WTC11 (cell line): ENCODE data around the gene PYGL. TPM values are rescaled to one million over a fixed set of nuclear protein-coding genes. Genes with fewer than 3 reads are reported as not detected.

ENCODE experiments used
- ATAC-seq: fragments of 200-7000 bp; cut with Tn5 transposase; 2 replicates; pipeline ENCODE4 v1.10.0; 2021; ENCODE audit warnings: mild to moderate bottlenecking, moderate library complexity
- CTCF ChIA-PET: fragments of 300-600 bp; sonication (Branson Sonifier 250); formaldehyde crosslinking; loops from one replicate; lab custom pipeline; 2021; ENCODE audit warnings: antibody characterized with exemption; lab: Charles Lee
- POLR2A ChIA-PET: fragments of 350-600 bp; sonication (Branson Sonifier 250); formaldehyde crosslinking; loops from one replicate; lab custom pipeline; 2021; ENCODE audit warnings: antibody characterized with exemption; lab: Charles Lee
- DNase-seq: peaks from one replicate; pipeline ENCODE4 v3.0.0; 2021; ENCODE audit warnings: low spot score
- H3K27ac Mint-ChIP-seq: 2 replicates; pipeline ENCODE4 v1.8.0; 2021; ENCODE audit warnings: mixed read lengths
- H3K27me3 Mint-ChIP-seq: 2 replicates; pipeline ENCODE4 v1.8.0; 2021; ENCODE audit warnings: low read depth, mild to moderate bottlenecking, moderate library complexity, mixed read lengths
- H3K36me3 Mint-ChIP-seq: 2 replicates; pipeline ENCODE4 v1.8.0; 2021; ENCODE audit warnings: mixed read lengths
- H3K4me1 Mint-ChIP-seq: 2 replicates; pipeline ENCODE4 v1.8.0; 2022; ENCODE audit warnings: mixed read lengths
- H3K4me3 Mint-ChIP-seq: 2 replicates; pipeline ENCODE4 v1.8.0; 2021; ENCODE audit warnings: mild to moderate bottlenecking, moderate library complexity, mixed read lengths
- H3K9me3 Mint-ChIP-seq: 2 replicates; pipeline ENCODE4 v1.8.0; 2021; ENCODE audit warnings: mixed read lengths
- CREM ChIP-seq: sonication (generic); formaldehyde crosslinking; IDR thresholded peaks from 2 replicates; pipeline ENCODE4 v1.8.1; 2022; ENCODE audit warnings: mild to moderate bottlenecking, missing genetic modification reagents, moderate library complexity
- ETV6 ChIP-seq: sonication (generic); formaldehyde crosslinking; IDR thresholded peaks from 2 replicates; pipeline ENCODE4 v1.8.1; 2022; ENCODE audit warnings: mild to moderate bottlenecking, missing genetic modification reagents
- GABPB1 ChIP-seq: sonication (generic); formaldehyde crosslinking; IDR thresholded peaks from 2 replicates; pipeline ENCODE4 v1.8.1; 2023; ENCODE audit warnings: mild to moderate bottlenecking, missing genetic modification reagents
- IRF1 ChIP-seq: sonication (generic); formaldehyde crosslinking; IDR thresholded peaks from 2 replicates; pipeline ENCODE4 v1.8.0; 2023; ENCODE audit warnings: missing genetic modification reagents
- MLX ChIP-seq: sonication (generic); formaldehyde crosslinking; IDR thresholded peaks from 2 replicates; pipeline ENCODE4 v1.8.1; 2023; ENCODE audit warnings: mild to moderate bottlenecking, missing genetic modification reagents, moderate library complexity
- NR2C2 ChIP-seq: sonication (generic); formaldehyde crosslinking; IDR thresholded peaks from 2 replicates; pipeline ENCODE4 v1.8.0; 2022; ENCODE audit warnings: mild to moderate bottlenecking, missing genetic modification reagents
- NR3C1 ChIP-seq: sonication (generic); formaldehyde crosslinking; conservative IDR thresholded peaks from 2 replicates; pipeline ENCODE4 v1.8.1; 2023; ENCODE audit warnings: low read depth, mild to moderate bottlenecking, missing genetic modification reagents
- RELA ChIP-seq: sonication (generic); formaldehyde crosslinking; IDR thresholded peaks from 2 replicates; pipeline ENCODE4 v1.8.1; 2022; ENCODE audit warnings: missing genetic modification reagents, mild to moderate bottlenecking, borderline replicate concordance
- RORB ChIP-seq: fragments of 250-450 bp; sonication (Bioruptor Pico); IDR thresholded peaks from 2 replicates; pipeline ENCODE4 v1.9.0; 2021; ENCODE audit warnings: mild to moderate bottlenecking
- SOX15 ChIP-seq: fragments of 250-450 bp; sonication (Bioruptor Pico); IDR thresholded peaks from 2 replicates; pipeline ENCODE4 v1.9.0; 2021; ENCODE audit warnings: mild to moderate bottlenecking
- ZBTB21 ChIP-seq: sonication (generic); formaldehyde crosslinking; IDR thresholded peaks from 2 replicates; pipeline ENCODE4 v1.8.1; 2023; ENCODE audit warnings: mild to moderate bottlenecking, missing genetic modification reagents, borderline replicate concordance
- ZNF232 ChIP-seq: sonication (generic); formaldehyde crosslinking; IDR thresholded peaks from 2 replicates; pipeline ENCODE4 v1.8.0; 2022; ENCODE audit warnings: mild to moderate bottlenecking, missing genetic modification reagents
- ZNF263 ChIP-seq: sonication (generic); formaldehyde crosslinking; IDR thresholded peaks from 2 replicates; pipeline ENCODE4 v1.8.1; 2022; ENCODE audit warnings: low read depth, mild to moderate bottlenecking, moderate library complexity, missing genetic modification reagents
- ZNF671 ChIP-seq: fragments of 250-450 bp; sonication (Bioruptor Pico); IDR thresholded peaks from 2 replicates; pipeline ENCODE4 v1.8.0; 2021; ENCODE audit warnings: mild to moderate bottlenecking
- total RNA-seq: library from RNA; stranded (reverse); gene quantifications from 3 replicates; pipeline ENCODE4 v1.2.3, GENCODE V29; 2021
- TF ChIP-seq, protein P1 (sequence below): fragments of 250-450 bp; sonication (Bioruptor Pico); conservative IDR thresholded peaks from 2 replicates; pipeline ENCODE4 v1.9.0; 2021; ENCODE audit warnings: mild to moderate bottlenecking
- TF ChIP-seq, protein P2 (sequence below): sonication (generic); formaldehyde crosslinking; IDR thresholded peaks from 2 replicates; pipeline ENCODE4 v1.8.1; 2022; ENCODE audit warnings: low read depth, missing genetic modification reagents, borderline replicate concordance
- TF ChIP-seq, protein P3 (sequence below): sonication (generic); formaldehyde crosslinking; IDR thresholded peaks from 2 replicates; pipeline ENCODE4 v1.8.1; 2023; ENCODE audit warnings: mild to moderate bottlenecking, missing genetic modification reagents, moderate library complexity
- TF ChIP-seq, protein P4 (sequence below): fragments of 250-450 bp; sonication (Bioruptor Pico); IDR thresholded peaks from 2 replicates; pipeline ENCODE4 v2.1.2; 2022; ENCODE audit warnings: mild to moderate bottlenecking, moderate library complexity
- TF ChIP-seq, protein P5 (sequence below): sonication (generic); formaldehyde crosslinking; IDR thresholded peaks from 2 replicates; pipeline ENCODE4 v1.8.1; 2023; ENCODE audit warnings: mild to moderate bottlenecking, missing genetic modification reagents
- TF ChIP-seq, protein P6 (sequence below): sonication (generic); formaldehyde crosslinking; IDR thresholded peaks from 2 replicates; pipeline ENCODE4 v1.8.0; 2023; ENCODE audit warnings: missing genetic modification reagents, mild to moderate bottlenecking, borderline replicate concordance

Gene PYGL
- total RNA-seq, 1 experiment from 2014 or later = 81.0 TPM

- Mint-ChIP-seq H3K27me3 (no peaks in the 10 kb centered on the region; the same call in 1 of the 2 replicates), H3K36me3 (no peaks in the 10 kb centered on the region), H3K9me3 (no peaks in the 10 kb centered on the region), H3K27ac (no peak overlapping the region), H3K4me1 (peaks cover 6% of the 10 kb centered on the region), H3K4me3 (no peak overlapping the region)
- ATAC-seq = no peak
- ChIA-PET CTCF (no interaction called here), POLR2A (no interaction called here)
- TF ChIP-seq NR2C2 (CRISPR knock-in tag) (no peak), IRF1 (CRISPR knock-in tag) (no peak), GABPB1 (CRISPR knock-in tag) (no peak), CREM (CRISPR knock-in tag) (no peak), ETV6 (no peak), NR3C1 (CRISPR knock-in tag) (no peak), ZBTB21 (CRISPR knock-in tag) (no peak), ZNF263 (CRISPR knock-in tag) (no peak), RELA (CRISPR knock-in tag) (no peak)
- TF ChIP-seq, protein P1, sequence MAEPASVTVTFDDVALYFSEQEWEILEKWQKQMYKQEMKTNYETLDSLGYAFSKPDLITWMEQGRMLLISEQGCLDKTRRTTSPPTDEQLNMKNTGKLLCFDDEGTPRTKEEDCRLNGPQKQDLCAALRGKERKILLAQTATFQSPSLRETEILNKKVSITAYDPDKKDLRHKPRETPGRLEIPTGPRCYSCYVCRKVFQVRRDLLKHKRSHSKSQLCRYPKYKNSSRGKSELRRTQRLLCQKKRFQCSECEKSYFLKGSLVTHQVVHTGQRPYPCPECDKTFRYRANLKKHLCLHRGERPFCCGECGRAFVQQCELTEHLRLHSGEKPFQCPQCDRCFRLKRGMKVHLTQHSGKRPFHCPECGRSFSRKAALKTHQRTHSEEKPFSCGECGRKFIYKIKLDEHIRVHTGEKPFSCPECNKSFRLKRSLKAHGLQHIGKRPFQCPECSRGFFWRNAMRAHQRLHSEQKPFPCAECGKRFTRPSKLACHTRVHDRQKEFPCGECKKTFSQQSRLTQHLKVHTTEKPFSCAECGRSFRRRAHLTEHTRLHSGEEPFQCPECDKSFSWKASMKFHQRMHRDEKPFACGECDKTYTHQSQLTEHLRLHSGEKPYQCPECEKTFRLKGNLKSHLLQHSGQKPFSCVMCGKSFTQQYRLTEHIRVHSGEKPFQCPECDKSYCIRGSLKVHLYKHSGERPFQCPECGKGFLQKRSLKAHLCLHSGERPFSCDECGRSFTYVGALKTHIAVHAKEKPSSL (CRISPR knock-in tag) = no peak
- TF ChIP-seq, protein P2, sequence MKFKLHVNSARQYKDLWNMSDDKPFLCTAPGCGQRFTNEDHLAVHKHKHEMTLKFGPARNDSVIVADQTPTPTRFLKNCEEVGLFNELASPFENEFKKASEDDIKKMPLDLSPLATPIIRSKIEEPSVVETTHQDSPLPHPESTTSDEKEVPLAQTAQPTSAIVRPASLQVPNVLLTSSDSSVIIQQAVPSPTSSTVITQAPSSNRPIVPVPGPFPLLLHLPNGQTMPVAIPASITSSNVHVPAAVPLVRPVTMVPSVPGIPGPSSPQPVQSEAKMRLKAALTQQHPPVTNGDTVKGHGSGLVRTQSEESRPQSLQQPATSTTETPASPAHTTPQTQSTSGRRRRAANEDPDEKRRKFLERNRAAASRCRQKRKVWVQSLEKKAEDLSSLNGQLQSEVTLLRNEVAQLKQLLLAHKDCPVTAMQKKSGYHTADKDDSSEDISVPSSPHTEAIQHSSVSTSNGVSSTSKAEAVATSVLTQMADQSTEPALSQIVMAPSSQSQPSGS (CRISPR knock-in tag) = no peak
- DNase-seq = no peak
Observed at GRCh38 chr14:50978529-50978871, 34.2 kb upstream of the PYGL start.

GRCh38 chr14:50977863-50978528 lies 33.7 kb upstream of the PYGL start:
- Mint-ChIP-seq H3K36me3 (no peaks in the 10 kb centered on the region), H3K4me1 (peaks cover 1% of the 10 kb centered on the region; the same call in 1 of the 2 replicates), H3K27ac (no peak overlapping the region), H3K27me3 (no peaks in the 10 kb centered on the region; the same call in 1 of the 2 replicates), H3K9me3 (no peaks in the 10 kb centered on the region), H3K4me3 (no peak overlapping the region)
- ATAC-seq (no peak), DNase-seq (no peak)
- ChIA-PET CTCF (no interaction called here), POLR2A (no interaction called here)
- no peak for TF ChIP-seq ZNF232
- TF ChIP-seq, protein P3, sequence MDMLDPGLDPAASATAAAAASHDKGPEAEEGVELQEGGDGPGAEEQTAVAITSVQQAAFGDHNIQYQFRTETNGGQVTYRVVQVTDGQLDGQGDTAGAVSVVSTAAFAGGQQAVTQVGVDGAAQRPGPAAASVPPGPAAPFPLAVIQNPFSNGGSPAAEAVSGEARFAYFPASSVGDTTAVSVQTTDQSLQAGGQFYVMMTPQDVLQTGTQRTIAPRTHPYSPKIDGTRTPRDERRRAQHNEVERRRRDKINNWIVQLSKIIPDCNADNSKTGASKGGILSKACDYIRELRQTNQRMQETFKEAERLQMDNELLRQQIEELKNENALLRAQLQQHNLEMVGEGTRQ (CRISPR knock-in tag) = no peak
- TF ChIP-seq MLX (CRISPR knock-in tag) = no peak
- no peak for TF ChIP-seq IRF1 (CRISPR knock-in tag)
- no peak for TF ChIP-seq ZNF671 (CRISPR knock-in tag)
- no peak for TF ChIP-seq GABPB1 (CRISPR knock-in tag)
- TF ChIP-seq, protein P4, sequence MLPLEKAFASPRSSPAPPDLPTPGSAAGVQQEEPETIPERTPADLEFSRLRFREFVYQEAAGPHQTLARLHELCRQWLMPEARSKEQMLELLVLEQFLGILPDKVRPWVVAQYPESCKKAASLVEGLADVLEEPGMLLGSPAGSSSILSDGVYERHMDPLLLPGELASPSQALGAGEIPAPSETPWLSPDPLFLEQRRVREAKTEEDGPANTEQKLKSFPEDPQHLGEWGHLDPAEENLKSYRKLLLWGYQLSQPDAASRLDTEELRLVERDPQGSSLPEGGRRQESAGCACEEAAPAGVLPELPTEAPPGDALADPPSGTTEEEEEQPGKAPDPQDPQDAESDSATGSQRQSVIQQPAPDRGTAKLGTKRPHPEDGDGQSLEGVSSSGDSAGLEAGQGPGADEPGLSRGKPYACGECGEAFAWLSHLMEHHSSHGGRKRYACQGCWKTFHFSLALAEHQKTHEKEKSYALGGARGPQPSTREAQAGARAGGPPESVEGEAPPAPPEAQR (CRISPR knock-in tag) = no peak
- TF ChIP-seq RORB (CRISPR knock-in tag) = no peak
- no peak for TF ChIP-seq SOX15 (CRISPR knock-in tag)
- TF ChIP-seq, protein P5, sequence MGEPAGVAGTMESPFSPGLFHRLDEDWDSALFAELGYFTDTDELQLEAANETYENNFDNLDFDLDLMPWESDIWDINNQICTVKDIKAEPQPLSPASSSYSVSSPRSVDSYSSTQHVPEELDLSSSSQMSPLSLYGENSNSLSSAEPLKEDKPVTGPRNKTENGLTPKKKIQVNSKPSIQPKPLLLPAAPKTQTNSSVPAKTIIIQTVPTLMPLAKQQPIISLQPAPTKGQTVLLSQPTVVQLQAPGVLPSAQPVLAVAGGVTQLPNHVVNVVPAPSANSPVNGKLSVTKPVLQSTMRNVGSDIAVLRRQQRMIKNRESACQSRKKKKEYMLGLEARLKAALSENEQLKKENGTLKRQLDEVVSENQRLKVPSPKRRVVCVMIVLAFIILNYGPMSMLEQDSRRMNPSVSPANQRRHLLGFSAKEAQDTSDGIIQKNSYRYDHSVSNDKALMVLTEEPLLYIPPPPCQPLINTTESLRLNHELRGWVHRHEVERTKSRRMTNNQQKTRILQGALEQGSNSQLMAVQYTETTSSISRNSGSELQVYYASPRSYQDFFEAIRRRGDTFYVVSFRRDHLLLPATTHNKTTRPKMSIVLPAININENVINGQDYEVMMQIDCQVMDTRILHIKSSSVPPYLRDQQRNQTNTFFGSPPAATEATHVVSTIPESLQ (CRISPR knock-in tag) = no peak
- TF ChIP-seq, protein P6, sequence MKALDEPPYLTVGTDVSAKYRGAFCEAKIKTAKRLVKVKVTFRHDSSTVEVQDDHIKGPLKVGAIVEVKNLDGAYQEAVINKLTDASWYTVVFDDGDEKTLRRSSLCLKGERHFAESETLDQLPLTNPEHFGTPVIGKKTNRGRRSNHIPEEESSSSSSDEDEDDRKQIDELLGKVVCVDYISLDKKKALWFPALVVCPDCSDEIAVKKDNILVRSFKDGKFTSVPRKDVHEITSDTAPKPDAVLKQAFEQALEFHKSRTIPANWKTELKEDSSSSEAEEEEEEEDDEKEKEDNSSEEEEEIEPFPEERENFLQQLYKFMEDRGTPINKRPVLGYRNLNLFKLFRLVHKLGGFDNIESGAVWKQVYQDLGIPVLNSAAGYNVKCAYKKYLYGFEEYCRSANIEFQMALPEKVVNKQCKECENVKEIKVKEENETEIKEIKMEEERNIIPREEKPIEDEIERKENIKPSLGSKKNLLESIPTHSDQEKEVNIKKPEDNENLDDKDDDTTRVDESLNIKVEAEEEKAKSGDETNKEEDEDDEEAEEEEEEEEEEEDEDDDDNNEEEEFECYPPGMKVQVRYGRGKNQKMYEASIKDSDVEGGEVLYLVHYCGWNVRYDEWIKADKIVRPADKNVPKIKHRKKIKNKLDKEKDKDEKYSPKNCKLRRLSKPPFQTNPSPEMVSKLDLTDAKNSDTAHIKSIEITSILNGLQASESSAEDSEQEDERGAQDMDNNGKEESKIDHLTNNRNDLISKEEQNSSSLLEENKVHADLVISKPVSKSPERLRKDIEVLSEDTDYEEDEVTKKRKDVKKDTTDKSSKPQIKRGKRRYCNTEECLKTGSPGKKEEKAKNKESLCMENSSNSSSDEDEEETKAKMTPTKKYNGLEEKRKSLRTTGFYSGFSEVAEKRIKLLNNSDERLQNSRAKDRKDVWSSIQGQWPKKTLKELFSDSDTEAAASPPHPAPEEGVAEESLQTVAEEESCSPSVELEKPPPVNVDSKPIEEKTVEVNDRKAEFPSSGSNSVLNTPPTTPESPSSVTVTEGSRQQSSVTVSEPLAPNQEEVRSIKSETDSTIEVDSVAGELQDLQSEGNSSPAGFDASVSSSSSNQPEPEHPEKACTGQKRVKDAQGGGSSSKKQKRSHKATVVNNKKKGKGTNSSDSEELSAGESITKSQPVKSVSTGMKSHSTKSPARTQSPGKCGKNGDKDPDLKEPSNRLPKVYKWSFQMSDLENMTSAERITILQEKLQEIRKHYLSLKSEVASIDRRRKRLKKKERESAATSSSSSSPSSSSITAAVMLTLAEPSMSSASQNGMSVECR (CRISPR knock-in tag) = no peak
